HFFc6 (cell line): ENCODE results near the gene SERP2. TPM values are rescaled to one million over a fixed set of nuclear protein-coding genes. Genes with fewer than 3 reads are reported as not detected.

Experiments
- DNase-seq: peaks from one replicate; pipeline ENCODE4 v3.0.0-alpha.2; 2018
- H3K27ac Mint-ChIP-seq: 2 replicates; pipeline ENCODE4 v1.8.0; 2020; ENCODE audit warnings: mild to moderate bottlenecking, mixed read lengths
- H3K27me3 Mint-ChIP-seq: 2 replicates; pipeline ENCODE4 v1.8.0; 2021; ENCODE audit warnings: mild to moderate bottlenecking, moderate library complexity, mixed read lengths; ENCODE audit not compliant: insufficient read depth
- H3K36me3 Mint-ChIP-seq: 2 replicates; pipeline ENCODE4 v1.8.0; 2021; ENCODE audit warnings: low read depth, mixed read lengths
- H3K4me1 Mint-ChIP-seq: 2 replicates; pipeline ENCODE4 v1.8.0; 2020; ENCODE audit warnings: low read depth, mixed read lengths
- H3K4me3 Mint-ChIP-seq: 2 replicates; pipeline ENCODE4 v1.8.0; 2020; ENCODE audit warnings: mild to moderate bottlenecking, moderate library complexity, mixed read lengths
- H3K9me3 Mint-ChIP-seq: 2 replicates; pipeline ENCODE4 v1.8.0; 2020; ENCODE audit warnings: mild to moderate bottlenecking, mixed read lengths
- CTCF ChIP-seq: fragments of 200-600 bp; sonication (generic); IDR thresholded peaks from 2 replicates; pipeline ENCODE4 v1.5.0; 2021; ENCODE audit warnings: antibody characterized with exemption, mild to moderate bottlenecking
- total RNA-seq, 6 experiments: library from RNA; stranded (reverse); fragmentation: NEBNext Ultra II Directional; extraction: Animal tissue kit (Norgen Biotek cat#: 25700); gene quantifications; 2 replicates in 1 of 6; 3 replicates in 5 of 6; pipeline ENCODE4 v1.2.3, GENCODE V29; 2021

SERP2 gene
- total RNA-seq, 6 experiments from 2014 or later, result 1.4 to 2.5 (median 2.1) TPM

- peaks cover 26% of the 10 kb centered on the region for H3K27me3 Mint-ChIP-seq
- no peak overlapping the region for H3K27ac Mint-ChIP-seq
- DNase-seq, result no peak
- no peak overlapping the region for H3K4me3 Mint-ChIP-seq
- no peak for TF ChIP-seq CTCF
- no peaks in the 10 kb centered on the region for H3K9me3 Mint-ChIP-seq
- H3K36me3 Mint-ChIP-seq, result no peaks in the 10 kb centered on the region
- peaks cover 14% of the 10 kb centered on the region for H3K4me1 Mint-ChIP-seq
Measured at GRCh38 chr13:44398606-44399005, 25.0 kb downstream of the SERP2 start.

DNA sequence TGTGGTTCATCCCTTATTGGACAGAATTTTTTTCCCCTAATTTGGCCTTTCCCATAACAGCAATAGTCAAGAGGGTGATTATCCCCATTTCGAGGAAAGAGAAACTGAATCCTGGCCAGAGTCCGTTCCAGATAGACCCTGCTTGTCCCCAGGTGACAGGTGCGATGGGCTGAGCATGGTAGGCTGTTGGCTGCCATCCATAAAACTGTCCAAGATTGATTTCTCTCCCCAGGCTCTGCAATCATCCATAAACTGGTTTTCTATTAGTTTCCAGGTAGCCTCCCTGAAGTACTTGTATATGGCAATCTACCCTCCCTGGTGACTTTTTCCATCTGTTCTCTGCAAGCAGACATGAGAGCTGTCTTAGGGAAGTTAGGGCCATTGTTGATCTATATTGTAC, 25.4 kb downstream of the SERP2 start:
- Mint-ChIP-seq H3K27me3 (peaks cover 26% of the 10 kb centered on the region), H3K4me1 (peaks cover 14% of the 10 kb centered on the region), H3K36me3 (no peaks in the 10 kb centered on the region), H3K27ac (no peak overlapping the region), H3K4me3 (no peak overlapping the region), H3K9me3 (no peaks in the 10 kb centered on the region)
- no peak for DNase-seq
- TF ChIP-seq CTCF, result no peak

DNA sequence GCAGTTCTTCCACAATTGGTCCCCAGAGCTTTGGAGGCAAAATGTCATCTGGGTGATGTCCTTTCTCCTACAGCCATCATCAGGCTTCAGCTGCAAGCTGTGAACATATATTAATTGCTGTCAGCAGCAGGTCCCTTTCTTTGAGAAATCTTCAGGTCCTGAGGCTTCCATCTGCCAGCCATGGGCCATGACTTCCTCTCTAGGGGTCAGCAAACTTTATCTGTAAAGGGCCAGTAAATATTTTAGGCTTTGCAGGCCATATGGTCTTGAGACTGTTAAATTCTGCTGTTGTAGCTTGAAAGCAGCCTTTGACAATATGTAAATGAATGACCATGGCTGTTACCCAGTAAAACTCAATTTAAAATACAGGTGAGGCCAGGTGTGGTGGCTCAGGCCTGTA, 27.1 kb downstream of the SERP2 start:
- Mint-ChIP-seq H3K4me3 (no peak overlapping the region), H3K27ac (no peak overlapping the region), H3K4me1 (peaks cover 14% of the 10 kb centered on the region), H3K9me3 (no peaks in the 10 kb centered on the region), H3K36me3 (no peaks in the 10 kb centered on the region), H3K27me3 (peaks cover 36% of the 10 kb centered on the region)
- no peak for TF ChIP-seq CTCF
- no peak for DNase-seq

GRCh38 chr13:44401577-44401976, 28.0 kb downstream of the SERP2 start:
- no peak overlapping the region for H3K27ac Mint-ChIP-seq
- TF ChIP-seq CTCF, result no peak
- no peak overlapping the region for H3K4me3 Mint-ChIP-seq
- DNase-seq, result no peak
- H3K9me3 Mint-ChIP-seq, result no peaks in the 10 kb centered on the region
- peaks cover 14% of the 10 kb centered on the region for H3K4me1 Mint-ChIP-seq
- peaks cover 45% of the 10 kb centered on the region for H3K27me3 Mint-ChIP-seq
- no peaks in the 10 kb centered on the region for H3K36me3 Mint-ChIP-seq

DNA sequence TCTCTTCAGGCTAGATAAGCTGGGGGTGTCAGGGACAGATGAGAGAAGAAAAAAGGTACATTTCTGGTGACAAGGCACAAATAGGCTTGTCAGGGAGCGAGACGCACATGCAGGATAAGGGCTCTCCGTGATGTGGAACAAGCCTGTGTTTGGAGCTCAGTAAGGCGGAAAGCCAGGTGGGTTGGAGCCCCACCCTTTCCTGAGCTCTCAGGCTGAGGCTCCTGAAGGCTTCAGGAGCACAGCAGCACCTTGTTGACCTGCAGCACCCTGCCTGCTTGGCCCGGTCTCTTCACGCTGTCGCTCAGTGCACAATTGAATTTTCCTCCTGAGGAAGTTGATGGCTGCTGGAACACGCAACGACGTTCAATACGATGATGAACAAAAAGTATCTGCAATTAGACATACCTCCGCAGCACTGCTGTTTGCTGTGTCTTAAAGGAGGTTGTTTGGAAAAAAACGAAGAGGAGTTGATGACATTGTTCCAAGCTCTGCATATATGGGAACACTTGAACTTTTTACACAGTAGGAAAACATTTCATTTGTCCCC, 29.3 kb downstream of the SERP2 start:
- no peaks in the 10 kb centered on the region for H3K9me3 Mint-ChIP-seq
- no peak for DNase-seq
- H3K4me1 Mint-ChIP-seq, result peaks cover 1% of the 10 kb centered on the region
- TF ChIP-seq CTCF, result no peak
- H3K4me3 Mint-ChIP-seq, result no peak overlapping the region
- H3K27ac Mint-ChIP-seq, result no peak overlapping the region
- no peaks in the 10 kb centered on the region for H3K36me3 Mint-ChIP-seq
- peaks cover 47% of the 10 kb centered on the region for H3K27me3 Mint-ChIP-seq
